HCT116 (cell line): ENCODE results near the gene HDAC1. TPM values are rescaled to one million over a fixed set of nuclear protein-coding genes. Genes with fewer than 3 reads are reported as not detected.

Source experiments
- ATAC-seq: fragments of 200-7000 bp; cut with Tn5 transposase; 2 replicates; pipeline ENCODE4 v1.9.1; 2020; ENCODE audit warnings: mild to moderate bottlenecking, moderate library complexity
- BruUV-seq: library from RNA; stranded (reverse); fragments of 400-500 nt; replicated peaks from 2 replicates; lab custom pipeline; 2021; lab: Mats Ljungman, UMichigan
- CTCF ChIA-PET: fragments of 300-600 bp; sonication (Branson Sonifier 250); formaldehyde crosslinking; loops from one replicate; lab custom pipeline; 2021; ENCODE audit warnings: antibody characterized with exemption; lab: Charles Lee
- POLR2A ChIA-PET: fragments of 300-600, 350-600 bp; sonication (Branson Sonifier 250); formaldehyde crosslinking; loops from one replicate; lab custom pipeline; 2021; ENCODE audit warnings: antibody characterized with exemption; lab: Charles Lee
- RAD21 ChIA-PET, 2 experiments: fragments of 300-600 bp; sonication (Branson Sonifier 250); formaldehyde crosslinking; loops; one replicate each; lab custom pipeline; 2023; ENCODE audit warnings: low total read pairs in 2 of 2; ENCODE audit not compliant: uncharacterized antibody in 2 of 2, unreplicated experiment in 2 of 2, low non-redundant PET in 1 of 2; lab: Charles Lee
- DNase-seq: peaks from one replicate; pipeline ENCODE4 v3.0.0-alpha.2; 2010; ENCODE audit warnings: low read depth, low spot score
- H2AFZ ChIP-seq: fragments of 200-600 bp; shearing (Covaris generic), sonication (generic); 2 replicates; pipeline ENCODE4 v1.6.1; 2017; ENCODE audit warnings: low read depth, mixed run types, mixed read lengths, antibody characterized with exemption, low read length; ENCODE audit not compliant: poor library complexity, severe bottlenecking
- H3K27ac ChIP-seq: 2 replicates; pipeline ENCODE4 v1.5.1; 2012; ENCODE audit warnings: low read depth, low read length
- H3K27me3 ChIP-seq: fragments of 200-600 bp; sonication (generic); 2 replicates; pipeline ENCODE4 v1.6.1; 2016; ENCODE audit warnings: mixed run types, low read length, mixed read lengths; ENCODE audit not compliant: insufficient read depth
- H3K36me3 ChIP-seq, 2 experiments: fragments of 200-500 bp in 1 of 2; fragments of 200-600 bp in 1 of 2; sonication (Bioruptor generic) in 1 of 2; sonication (generic) in 1 of 2; 2 replicates each; pipeline versions ENCODE4 v1.5.1 to v1.6.1; 2014 to 2016; ENCODE audit warnings: low read length in 2 of 2, inconsistent platforms in 1 of 2, mixed read lengths in 1 of 2, mixed run types in 1 of 2; ENCODE audit not compliant: insufficient read depth in 2 of 2, control insufficient read depth in 1 of 2
- H3K4me1 ChIP-seq, 2 experiments: fragments of 200-600 bp in 1 of 2; sonication (generic) in 1 of 2; 2 replicates each; pipeline versions ENCODE4 v1.5.1 to v1.6.1; 2012 to 2017; ENCODE audit warnings: low read length in 2 of 2, inconsistent platforms in 1 of 2, mild to moderate bottlenecking in 1 of 2, mixed read lengths in 1 of 2, mixed run types in 1 of 2, moderate library complexity in 1 of 2; ENCODE audit not compliant: insufficient read depth in 2 of 2, control insufficient read depth in 1 of 2
- H3K4me2 ChIP-seq: fragments of 200-600 bp; sonication (generic); 2 replicates; pipeline ENCODE4 v1.6.1; 2017; ENCODE audit warnings: mixed run types, low read length, mixed read lengths
- H3K4me3 ChIP-seq, 2 experiments: fragments of 200-600 bp in 1 of 2; sonication (generic) in 1 of 2; replicated peaks in 1 of 2; 2 replicates each; pipeline ENCODE4 v1.5.1; 2011 to 2016; ENCODE audit warnings: low read length in 2 of 2, control low read depth in 1 of 2, low read depth in 1 of 2, mild to moderate bottlenecking in 1 of 2, mixed read lengths in 1 of 2, mixed run types in 1 of 2
- H3K79me2 ChIP-seq: fragments of 200-600 bp; sonication (generic); 2 replicates; pipeline ENCODE4 v1.6.1; 2017; ENCODE audit warnings: mild to moderate bottlenecking, mixed run types, low read length, moderate library complexity, mixed read lengths; ENCODE audit not compliant: insufficient read depth
- H3K9ac ChIP-seq: fragments of 200-600 bp; sonication (generic); 2 replicates; pipeline ENCODE4 v1.6.1; 2016; ENCODE audit warnings: low read length, mixed read lengths
- H3K9me2 ChIP-seq: fragments of 200-600 bp; sonication (generic), shearing (Covaris generic); 2 replicates; pipeline ENCODE4 v1.6.1; 2017; ENCODE audit warnings: mixed run types, mild to moderate bottlenecking, moderate library complexity; ENCODE audit not compliant: insufficient read depth
- H3K9me3 ChIP-seq, 2 experiments: fragments of 200-500 bp in 1 of 2; fragments of 200-600 bp in 1 of 2; sonication (Bioruptor generic) in 1 of 2; sonication (generic) in 1 of 2; 2 replicates each; pipeline ENCODE4 v1.6.1; 2014 to 2017; ENCODE audit warnings: low read length in 2 of 2, mixed read lengths in 2 of 2, inconsistent platforms in 1 of 2, low read depth in 1 of 2, mild to moderate bottlenecking in 1 of 2, mixed run types in 1 of 2, moderate library complexity in 1 of 2; ENCODE audit not compliant: control insufficient read depth in 1 of 2, insufficient read depth in 1 of 2
- H4K20me1 ChIP-seq: fragments of 200-600 bp; sonication (generic), shearing (Covaris generic); 2 replicates; pipeline ENCODE4 v1.6.1; 2017; ENCODE audit warnings: mixed run types, mild to moderate bottlenecking, moderate library complexity; ENCODE audit not compliant: insufficient read depth
- EGR1 ChIP-seq: IDR thresholded peaks from 2 replicates; pipeline ENCODE4 v1.6.1; 2012; ENCODE audit warnings: low read depth
- EZH2 ChIP-seq: fragments of 200-600 bp; sonication (generic); IDR thresholded peaks from 2 replicates; pipeline ENCODE4 v1.6.1; 2017; ENCODE audit warnings: antibody characterized with exemption, mixed run types
- FOSL1 ChIP-seq: IDR thresholded peaks from 2 replicates; pipeline ENCODE4 v1.6.1; 2012; ENCODE audit warnings: low read depth
- MAX ChIP-seq: IDR thresholded peaks from 2 replicates; pipeline ENCODE4 v1.6.1; 2012
- POLR2AphosphoS5 ChIP-seq: IDR thresholded peaks from 2 replicates; pipeline ENCODE4 v1.6.1; 2011; ENCODE audit warnings: mild to moderate bottlenecking, low read depth, low read length, moderate library complexity
- REST ChIP-seq: IDR thresholded peaks from 2 replicates; pipeline ENCODE4 v1.6.1; 2012; ENCODE audit warnings: low read depth
- SIN3A ChIP-seq: IDR thresholded peaks from 2 replicates; pipeline ENCODE4 v1.6.1; 2012; ENCODE audit warnings: low read depth
- TCF7L2 ChIP-seq: IDR thresholded peaks from 2 replicates; pipeline ENCODE4 v1.7.0; 2011; ENCODE audit warnings: borderline replicate concordance, inconsistent platforms; ENCODE audit not compliant: insufficient read depth, insufficient read length; ENCODE audit errors: extremely low read depth
- YY1 ChIP-seq: IDR thresholded peaks from 2 replicates; pipeline ENCODE4 v1.6.1; 2011; ENCODE audit warnings: low read length, low read depth, moderate library complexity, mild to moderate bottlenecking; ENCODE audit not compliant: insufficient replicate concordance; ENCODE audit errors: extremely low read depth
- ZBTB33 ChIP-seq: IDR thresholded peaks from 2 replicates; pipeline ENCODE4 v1.6.1; 2011; ENCODE audit warnings: mild to moderate bottlenecking, low read length, moderate library complexity; ENCODE audit not compliant: insufficient replicate concordance; ENCODE audit errors: extremely low read depth
- ZNF274 ChIP-seq: fragments of 200-500 bp; sonication (Bioruptor generic); IDR thresholded peaks from 2 replicates; pipeline ENCODE4 v1.6.1; 2014; ENCODE audit warnings: mild to moderate bottlenecking, low read depth, low read length, inconsistent platforms
- intact Hi-C: fragments of 100-400 bp; cut with micrococcal nuclease; formaldehyde crosslinking; loops from 2 replicates; pipeline ENCODE4 v1.10.0; 2022
- total RNA-seq: library from RNA; stranded (reverse); gene quantifications from one replicate; pipeline ENCODE4 v1.2.1, GENCODE V29; 2021; ENCODE audit not compliant: unreplicated experiment

HDAC1 gene
- total RNA-seq, 1 experiment from 2014 or later, result 232 TPM

GRCh38 chr1:32318127-32318869 lies 26.4 kb downstream of the HDAC1 start:
- H3K79me2 ChIP-seq, result peaks cover 22% of the 10 kb centered on the region
- H4K20me1 ChIP-seq, result no peaks in the 10 kb centered on the region
- H3K4me1 ChIP-seq, result peaks cover 0 to 11% of the 10 kb centered on the region in 2 experiments; a peak in 3 of 4 replicates
- ATAC-seq (no peak), DNase-seq (no peak)
- H3K27me3 ChIP-seq, result no peaks in the 10 kb centered on the region
- CTCF ChIA-PET, result no interaction called here
- no peak overlapping the region for H3K4me2 ChIP-seq
- no peaks in the 10 kb centered on the region for H3K9me2 ChIP-seq
- H3K4me3 ChIP-seq, result no peak overlapping the region
- H2AFZ ChIP-seq, result no peak overlapping the region
- RAD21 ChIA-PET, result no interaction called here
- no TSS peak for BruUV-seq
- H3K36me3 ChIP-seq, result peaks cover 0 to 22% of the 10 kb centered on the region in 2 experiments; a peak in 2 of 4 replicates
- intact Hi-C loops, result no loop called here
- H3K27ac ChIP-seq, result no peak overlapping the region
- H3K9ac ChIP-seq, result no peak overlapping the region
- H3K9me3 ChIP-seq, result no peaks in the 10 kb centered on the region
- TF ChIP-seq YY1 (no peak), MAX (no peak), FOSL1 (no peak), EGR1 (no peak), POLR2AphosphoS5 (no peak), SIN3A (no peak)
- POLR2A ChIA-PET, result no interaction called here

- Histone ChIP-seq H3K4me2 (no peak overlapping the region), H3K9me2 (no peaks in the 10 kb centered on the region), H3K9ac (no peak overlapping the region), H4K20me1 (no peaks in the 10 kb centered on the region), H2AFZ (no peak overlapping the region), H3K4me1 (peaks cover 0 to 7% of the 10 kb centered on the region in 2 experiments; a peak in 2 of 4 replicates), H3K4me3 (no peak overlapping the region), H3K36me3 (peaks cover 8 to 33% of the 10 kb centered on the region in 2 experiments; a peak in 3 of 4 replicates), H3K79me2 (peaks cover 5% of the 10 kb centered on the region), H3K27ac (no peak overlapping the region), H3K9me3 (no peaks in the 10 kb centered on the region), H3K27me3 (no peaks in the 10 kb centered on the region)
- ChIA-PET RAD21 (interaction anchor here in 1 of 2 experiments (0.7 kb wide), 1 partner anchor 22 kb away, joined by 5 read pairs; no protein-coding TSS in a partner anchor), POLR2A (interaction anchor here (0.7 to 0.9 kb wide), 2 partner anchors 12 to 14 kb away, joined by 6 to 9 read pairs; partner anchors contain the start of gene MARCKSL1), CTCF (no interaction called here)
- DNase-seq (no peak), ATAC-seq (no peak)
- intact Hi-C loops, result no loop called here
- BruUV-seq, result no TSS peak
- TF ChIP-seq ZNF274 (no peak), REST (no peak), EZH2 (no peak), FOSL1 (no peak), ZBTB33 (no peak), TCF7L2 (no peak)
These were observed 29.9 kb downstream of the HDAC1 start for GRCh38 chr1:32321712-32322291.
